Stimulated activated CD4-positive, alpha-beta T cell treated with anti-CD3 and anti-CD28 coated beads, TNF-alpha, amount 100 ng/mL, for 4 hours (primary cell): ENCODE data around the gene PPDPF.
"Not testable (repeated sequence)": the region's sequence is repeated elsewhere in the genome, so short reads cannot be mapped to it uniquely, and the experiment has no call there.

Experiments
- DNase-seq, 3 experiments: peaks; one replicate each; pipeline ENCODE4 v3.0.0-alpha.2; 2020; ENCODE audit warnings: low read depth in 3 of 3

Gene PPDPF

GRCh38 chr20:63564036-63564810 is 43.7 kb downstream of the PPDPF start:
- DNase-seq, result no peak

DNA sequence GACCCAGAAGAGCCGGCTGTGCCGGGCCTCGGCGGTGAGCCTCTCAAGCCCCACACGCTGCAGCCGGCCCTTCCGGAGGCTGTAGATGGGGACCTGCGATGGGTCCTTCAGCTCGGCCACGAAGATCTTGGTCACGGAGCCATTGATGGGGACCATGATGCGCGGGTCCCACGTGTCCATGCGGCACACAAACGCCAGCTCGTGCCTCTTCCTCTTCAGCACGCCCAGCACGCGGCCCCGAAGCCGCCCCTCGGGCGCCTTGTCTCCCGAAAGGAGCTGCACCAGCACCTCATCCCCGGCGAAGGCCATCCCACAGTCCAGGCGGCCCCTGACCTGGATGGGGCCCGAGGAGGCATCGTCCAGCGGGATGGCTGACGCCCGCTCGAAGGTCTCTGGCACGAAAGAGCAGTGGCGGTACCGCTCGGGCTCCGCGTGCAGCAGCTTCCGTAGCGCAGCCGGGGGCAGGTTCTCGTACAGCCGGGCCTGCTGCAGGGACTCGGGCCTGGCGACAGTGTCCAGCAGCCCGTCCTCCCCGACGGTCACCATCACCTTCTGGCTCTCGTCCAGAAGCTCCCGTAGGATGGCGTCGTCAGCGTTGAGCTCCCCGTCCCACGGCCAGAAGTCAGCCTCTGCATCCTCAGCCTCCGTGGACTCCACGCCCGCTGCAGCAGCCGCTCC is 44.6 kb downstream of the PPDPF start:
- no peak for DNase-seq

DNA sequence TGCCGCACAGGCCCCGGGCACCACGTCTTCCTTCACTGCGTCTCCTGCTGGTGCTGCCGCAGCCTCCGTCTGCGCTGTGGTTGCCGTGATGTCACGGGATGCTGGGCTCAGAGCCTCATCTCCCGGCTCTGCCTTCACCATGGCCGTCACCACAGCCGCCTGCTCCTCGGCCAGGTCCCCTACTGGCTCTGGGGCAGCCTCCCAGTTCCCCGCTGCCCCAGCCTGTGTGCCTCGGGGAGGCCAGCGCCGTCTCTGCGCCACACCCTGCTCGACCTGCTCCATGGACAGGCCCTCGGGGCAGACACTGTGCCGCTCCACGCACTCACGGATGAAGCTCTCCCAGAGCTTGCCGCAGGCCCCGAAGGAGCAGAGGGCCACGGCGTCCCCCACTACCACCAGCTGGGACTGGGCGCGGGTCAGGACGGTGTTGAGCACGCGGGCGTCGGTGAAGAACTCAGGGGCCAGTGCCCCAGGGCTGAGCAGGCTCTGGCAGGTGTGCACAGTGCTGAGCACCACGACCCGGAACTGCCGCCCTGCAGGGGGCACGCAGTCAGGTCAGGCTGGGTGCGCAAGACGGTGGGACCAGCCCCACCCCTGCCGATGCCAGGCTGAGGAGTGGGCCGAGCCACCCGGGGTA is 45.3 kb downstream of the PPDPF start:
- no peak for DNase-seq

- DNase-seq, result no peak
Measured at GRCh38 chr20:63566395-63567135, 46.0 kb downstream of the PPDPF start.

DNA sequence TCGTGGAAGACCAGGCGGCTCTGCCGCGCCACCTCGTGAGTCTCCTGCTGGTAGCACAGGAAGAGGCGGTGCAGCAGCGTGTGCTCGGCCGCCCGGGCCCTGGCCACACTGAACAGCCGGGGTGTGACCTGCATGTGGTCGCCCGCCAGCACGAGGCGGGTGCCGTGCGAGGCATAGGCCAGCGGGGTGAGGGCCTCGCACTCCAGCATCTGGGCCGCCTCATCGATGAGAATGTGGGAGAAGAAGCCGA is 46.5 kb downstream of the PPDPF start:
- no peak for DNase-seq

- DNase-seq, result no peak
Measured at GRCh38 chr20:63567386-63568169, 47.0 kb downstream of the PPDPF start.

GRCh38 chr20:63568170-63568981 is 47.8 kb downstream of the PPDPF start:
- no peak for DNase-seq

GRCh38 chr20:63568986-63569949 is 48.7 kb downstream of the PPDPF start:
- no peak for DNase-seq

DNA sequence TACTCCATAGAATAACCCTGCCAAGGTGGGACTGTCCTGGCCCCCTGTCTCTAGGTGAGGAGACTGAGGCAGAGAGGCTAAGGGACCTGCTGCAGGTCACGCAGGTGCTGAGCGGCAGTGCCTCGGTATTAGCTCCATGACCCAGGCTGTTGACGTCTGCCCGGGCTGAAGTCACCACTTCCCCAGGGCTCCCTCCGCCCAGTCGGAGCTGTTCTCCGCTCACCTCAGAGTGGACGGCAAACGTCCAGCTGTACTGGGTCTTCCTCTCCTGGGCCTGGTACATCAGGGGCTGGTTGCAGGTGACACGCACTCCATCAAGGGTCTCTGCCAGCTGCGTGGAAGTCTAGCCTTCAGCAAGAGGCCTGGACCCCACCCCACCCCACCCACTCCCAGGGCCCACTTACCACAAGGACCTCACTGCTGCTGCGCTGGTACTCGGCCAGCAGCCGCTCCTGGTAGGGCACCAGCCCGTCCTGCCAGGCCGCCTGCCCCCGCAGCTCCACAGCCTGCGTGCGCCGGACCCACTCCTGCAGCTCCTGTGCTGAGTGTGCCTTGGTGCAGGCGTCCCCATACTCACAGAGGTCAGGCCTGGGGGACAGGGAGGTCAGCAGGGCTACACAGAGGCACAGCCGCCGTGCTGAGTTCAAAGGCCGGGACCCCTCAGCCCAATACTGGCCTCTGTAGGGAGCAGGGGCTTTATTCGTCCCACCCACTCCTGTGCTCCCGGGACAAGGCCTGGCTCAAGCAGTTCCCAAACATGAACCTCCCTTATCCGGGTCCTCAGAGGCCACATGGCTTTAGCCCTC is 49.9 kb downstream of the PPDPF start:
- no peak for DNase-seq

GRCh38 chr20:63571087-63571478 is 50.5 kb downstream of the PPDPF start:
- DNase-seq, result not testable (repeated sequence)
